HepG2 (cell line): ENCODE measurements around the gene DGAT2L6. TPM values are rescaled to one million over a fixed set of nuclear protein-coding genes. Genes with fewer than 3 reads are reported as not detected.
A peak's percentile ranks its signal among the peaks of the same experiment; 100 is the strongest.

ENCODE experiments used
- AKNA ChIP-seq: sonication (generic); formaldehyde crosslinking; IDR thresholded peaks from 2 replicates; pipeline ENCODE4 v1.4.0; 2020; ENCODE audit warnings: missing genetic modification reagents, borderline replicate concordance
- ARID5B ChIP-seq: IDR thresholded peaks from 2 replicates; pipeline ENCODE4 v1.4.0; 2020; ENCODE audit warnings: mild to moderate bottlenecking, missing genetic modification reagents
- FOSL2 ChIP-seq: sonication (generic); formaldehyde crosslinking; IDR thresholded peaks from 2 replicates; pipeline ENCODE4 v1.4.0; 2020; ENCODE audit warnings: missing genetic modification reagents
- FOXA1 ChIP-seq, 2 experiments: fragments of 450-650 bp in 1 of 2; sonication (generic) in 1 of 2; formaldehyde crosslinking in 1 of 2; IDR thresholded peaks; 2 replicates each; pipeline versions ENCODE4 v1.4.0 to v1.6.1; 2016 to 2020; ENCODE audit warnings: missing genetic modification reagents in 1 of 2
- HHEX ChIP-seq: IDR thresholded peaks from 2 replicates; pipeline ENCODE4 v1.6.1; 2016; ENCODE audit warnings: control low read depth
- HNF4G ChIP-seq, 2 experiments: sonication (generic) in 1 of 2; formaldehyde crosslinking in 1 of 2; IDR thresholded peaks; 2 replicates each; pipeline versions ENCODE4 v1.4.0 to v1.6.1; 2011 to 2020; ENCODE audit warnings: borderline replicate concordance in 2 of 2, low read depth in 2 of 2, mild to moderate bottlenecking in 2 of 2, low read length in 1 of 2, missing genetic modification reagents in 1 of 2, moderate library complexity in 1 of 2
- MTA3 ChIP-seq: sonication (generic); formaldehyde crosslinking; IDR thresholded peaks from 2 replicates; pipeline ENCODE4 v1.4.0; 2020; ENCODE audit warnings: missing genetic modification reagents
- NFKBIZ ChIP-seq: IDR thresholded peaks from 2 replicates; pipeline ENCODE4 v1.6.1; 2018; ENCODE audit warnings: missing genetic modification reagents, missing compliant biosample characterization
- PITX1 ChIP-seq: sonication (generic); formaldehyde crosslinking; IDR thresholded peaks from 2 replicates; pipeline ENCODE4 v1.5.1; 2020; ENCODE audit warnings: mild to moderate bottlenecking, missing genetic modification reagents
- TCF7L2 ChIP-seq: IDR thresholded peaks from 2 replicates; pipeline ENCODE4 v1.6.1; 2011; ENCODE audit warnings: mild to moderate bottlenecking, low read depth, low read length, moderate library complexity
- ZNF432 ChIP-seq: sonication (generic); formaldehyde crosslinking; IDR thresholded peaks from 2 replicates; pipeline ENCODE4 v1.5.0; 2020; ENCODE audit warnings: missing genetic modification reagents, mild to moderate bottlenecking, borderline replicate concordance
- ZNF557 ChIP-seq: sonication (generic); formaldehyde crosslinking; IDR thresholded peaks from 2 replicates; pipeline ENCODE4 v1.4.0; 2020; ENCODE audit warnings: missing genetic modification reagents
- polyA plus RNA-seq, 8 experiments: library from polyadenylated mRNA; depleted of rRNA in 3 of 8; stranded (reverse) in 7 of 8; unstranded in 1 of 8; fragments of >200 nt; fragmentation: Illumina TruSeq in 4 of 8; extraction: Trizol in 4 of 8; gene quantifications; 2 replicates each; pipeline versions ENCODE4 v1.2.1 to v1.2.3, GENCODE V29; 2011 to 2016; ENCODE audit warnings: low read depth in 4 of 8, missing spikeins in 1 of 8, mixed read lengths in 1 of 8; ENCODE audit not compliant: insufficient read depth in 1 of 8
- total RNA-seq, 5 experiments: library from RNA; depleted of rRNA; stranded (reverse); fragments of >200 nt; fragmentation: Illumina TruSeq; extraction: Trizol; gene quantifications; 2 replicates each; pipeline ENCODE4 v1.2.3, GENCODE V29; 2016; ENCODE audit warnings: low read depth in 1 of 5
- TF ChIP-seq, protein P1 (sequence below): sonication (generic); formaldehyde crosslinking; IDR thresholded peaks from 2 replicates; pipeline ENCODE4 v1.5.0; 2020; ENCODE audit warnings: mild to moderate bottlenecking, missing genetic modification reagents, borderline replicate concordance

The DGAT2L6 gene
- total and polyA plus RNA-seq, 2 of the 13 experiments (the other 11 are each of a cell fraction or from before 2014, with no cell fraction given): not detected

- TF ChIP-seq TCF7L2 (no peak), NFKBIZ (CRISPR knock-in tag) (no peak), HHEX (CRISPR knock-in tag) (0 out of 2 replicates have a peak, but pooled peaks have one; percentile 41), ZNF432 (CRISPR knock-in tag) (no peak), FOSL2 (CRISPR knock-in tag) (peak; percentile 82), ZNF557 (CRISPR knock-in tag) (no peak), FOXA1 (IDR thresholded peaks at IDR 0.05) (no peak), FOXA1 (CRISPR knock-in tag; IDR thresholded peaks at IDR 0.05) (peak; percentile 49), HNF4G (IDR thresholded peaks at IDR 0.05; ENCODE audit: borderline replicate concordance, low read depth, low read length) (peak; percentile 14; the same call in 1 of the 2 replicates), HNF4G (CRISPR knock-in tag; IDR thresholded peaks at IDR 0.05; ENCODE audit: borderline replicate concordance, low read depth) (no peak), AKNA (no peak), PITX1 (CRISPR knock-in tag) (no peak), ARID5B (CRISPR knock-in tag) (peak; percentile 65), MTA3 (CRISPR knock-in tag) (no peak)
- TF ChIP-seq, protein P1, sequence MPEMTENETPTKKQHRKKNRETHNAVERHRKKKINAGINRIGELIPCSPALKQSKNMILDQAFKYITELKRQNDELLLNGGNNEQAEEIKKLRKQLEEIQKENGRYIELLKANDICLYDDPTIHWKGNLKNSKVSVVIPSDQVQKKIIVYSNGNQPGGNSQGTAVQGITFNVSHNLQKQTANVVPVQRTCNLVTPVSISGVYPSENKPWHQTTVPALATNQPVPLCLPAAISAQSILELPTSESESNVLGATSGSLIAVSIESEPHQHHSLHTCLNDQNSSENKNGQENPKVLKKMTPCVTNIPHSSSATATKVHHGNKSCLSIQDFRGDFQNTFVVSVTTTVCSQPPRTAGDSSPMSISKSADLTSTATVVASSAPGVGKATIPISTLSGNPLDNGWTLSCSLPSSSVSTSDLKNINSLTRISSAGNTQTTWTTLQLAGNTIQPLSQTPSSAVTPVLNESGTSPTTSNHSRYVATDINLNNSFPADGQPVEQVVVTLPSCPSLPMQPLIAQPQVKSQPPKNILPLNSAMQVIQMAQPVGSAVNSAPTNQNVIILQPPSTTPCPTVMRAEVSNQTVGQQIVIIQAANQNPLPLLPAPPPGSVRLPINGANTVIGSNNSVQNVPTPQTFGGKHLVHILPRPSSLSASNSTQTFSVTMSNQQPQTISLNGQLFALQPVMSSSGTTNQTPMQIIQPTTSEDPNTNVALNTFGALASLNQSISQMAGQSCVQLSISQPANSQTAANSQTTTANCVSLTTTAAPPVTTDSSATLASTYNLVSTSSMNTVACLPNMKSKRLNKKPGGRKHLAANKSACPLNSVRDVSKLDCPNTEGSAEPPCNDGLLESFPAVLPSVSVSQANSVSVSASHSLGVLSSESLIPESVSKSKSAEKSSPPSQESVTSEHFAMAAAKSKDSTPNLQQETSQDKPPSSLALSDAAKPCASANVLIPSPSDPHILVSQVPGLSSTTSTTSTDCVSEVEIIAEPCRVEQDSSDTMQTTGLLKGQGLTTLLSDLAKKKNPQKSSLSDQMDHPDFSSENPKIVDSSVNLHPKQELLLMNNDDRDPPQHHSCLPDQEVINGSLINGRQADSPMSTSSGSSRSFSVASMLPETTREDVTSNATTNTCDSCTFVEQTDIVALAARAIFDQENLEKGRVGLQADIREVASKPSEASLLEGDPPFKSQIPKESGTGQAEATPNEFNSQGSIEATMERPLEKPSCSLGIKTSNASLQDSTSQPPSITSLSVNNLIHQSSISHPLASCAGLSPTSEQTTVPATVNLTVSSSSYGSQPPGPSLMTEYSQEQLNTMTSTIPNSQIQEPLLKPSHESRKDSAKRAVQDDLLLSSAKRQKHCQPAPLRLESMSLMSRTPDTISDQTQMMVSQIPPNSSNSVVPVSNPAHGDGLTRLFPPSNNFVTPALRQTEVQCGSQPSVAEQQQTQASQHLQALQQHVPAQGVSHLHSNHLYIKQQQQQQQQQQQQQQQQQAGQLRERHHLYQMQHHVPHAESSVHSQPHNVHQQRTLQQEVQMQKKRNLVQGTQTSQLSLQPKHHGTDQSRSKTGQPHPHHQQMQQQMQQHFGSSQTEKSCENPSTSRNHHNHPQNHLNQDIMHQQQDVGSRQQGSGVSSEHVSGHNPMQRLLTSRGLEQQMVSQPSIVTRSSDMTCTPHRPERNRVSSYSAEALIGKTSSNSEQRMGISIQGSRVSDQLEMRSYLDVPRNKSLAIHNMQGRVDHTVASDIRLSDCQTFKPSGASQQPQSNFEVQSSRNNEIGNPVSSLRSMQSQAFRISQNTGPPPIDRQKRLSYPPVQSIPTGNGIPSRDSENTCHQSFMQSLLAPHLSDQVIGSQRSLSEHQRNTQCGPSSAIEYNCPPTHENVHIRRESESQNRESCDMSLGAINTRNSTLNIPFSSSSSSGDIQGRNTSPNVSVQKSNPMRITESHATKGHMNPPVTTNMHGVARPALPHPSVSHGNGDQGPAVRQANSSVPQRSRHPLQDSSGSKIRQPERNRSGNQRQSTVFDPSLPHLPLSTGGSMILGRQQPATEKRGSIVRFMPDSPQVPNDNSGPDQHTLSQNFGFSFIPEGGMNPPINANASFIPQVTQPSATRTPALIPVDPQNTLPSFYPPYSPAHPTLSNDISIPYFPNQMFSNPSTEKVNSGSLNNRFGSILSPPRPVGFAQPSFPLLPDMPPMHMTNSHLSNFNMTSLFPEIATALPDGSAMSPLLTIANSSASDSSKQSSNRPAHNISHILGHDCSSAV (CRISPR knock-in tag): no peak
Observed at GRCh38 chrX:70254909-70255308, 77.6 kb downstream of the DGAT2L6 start (continued).
